Measurements from ENCODE around the gene CD9.

The CD9 gene

DNA sequence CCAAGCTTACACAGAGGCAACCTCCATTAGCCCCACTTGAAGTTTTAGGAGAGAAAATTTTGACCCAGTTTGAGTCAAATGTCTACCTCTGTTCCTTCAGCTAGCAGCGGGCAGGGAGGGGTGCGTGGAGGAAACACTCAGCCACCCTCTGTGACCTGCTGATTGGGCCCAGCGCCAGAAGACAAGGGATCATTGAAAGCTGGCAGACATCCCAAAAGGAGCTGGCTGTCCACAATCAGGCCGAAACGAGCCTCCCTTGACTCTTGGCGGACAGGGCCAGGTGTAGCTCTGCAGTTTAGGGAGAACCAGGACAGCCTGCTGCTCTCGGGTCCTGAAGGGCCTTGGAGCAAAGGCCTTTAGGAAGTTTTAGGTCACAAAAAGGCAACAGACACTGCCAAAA lies 41.3 kb downstream of the CD9 start:
- DNase-seq (ENCODE audit: low spot score), result no peak

DNA sequence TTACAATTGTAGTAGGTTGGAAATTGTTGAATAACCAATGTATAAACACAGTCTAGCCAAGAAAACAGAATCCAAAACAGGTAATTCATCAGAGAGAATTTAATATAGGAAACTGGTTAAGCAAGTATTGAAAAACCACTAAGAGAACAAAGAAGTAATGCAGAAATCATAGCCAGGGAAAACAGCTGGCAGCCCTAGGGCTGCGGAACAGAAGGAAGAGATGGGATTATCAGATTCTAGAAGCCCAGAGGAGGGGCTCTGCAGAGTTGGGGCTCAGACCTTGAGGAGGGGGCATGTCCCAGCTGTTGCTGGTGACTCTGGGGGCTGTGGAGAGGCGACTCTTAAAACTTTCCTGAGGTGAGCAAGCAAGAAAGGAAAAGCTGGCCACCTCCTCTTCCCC lies 49.4 kb downstream of the CD9 start:
- no peak for DNase-seq (ENCODE audit: low spot score)

DNA sequence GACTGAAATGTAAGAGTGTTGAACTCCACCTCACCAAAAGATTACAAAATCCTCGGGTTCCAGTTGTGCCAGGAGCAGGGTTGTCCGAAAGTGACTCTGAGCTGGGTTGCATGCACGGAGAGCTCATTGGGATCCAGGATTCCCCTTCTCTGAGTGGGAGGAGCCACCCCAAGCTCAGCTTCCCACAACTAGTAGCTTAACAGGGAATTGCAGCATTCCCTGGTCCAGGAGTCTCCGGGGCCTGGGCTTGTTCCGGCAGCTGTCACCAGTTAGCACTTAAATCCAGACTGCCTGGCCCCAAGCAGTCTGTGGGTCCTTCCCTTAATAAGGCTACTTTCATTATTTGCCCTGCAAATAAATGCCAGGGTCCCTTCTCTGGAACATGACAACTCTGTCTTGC lies 50.1 kb downstream of the CD9 start:
- DNase-seq (ENCODE audit: low spot score), result no peak

DNA sequence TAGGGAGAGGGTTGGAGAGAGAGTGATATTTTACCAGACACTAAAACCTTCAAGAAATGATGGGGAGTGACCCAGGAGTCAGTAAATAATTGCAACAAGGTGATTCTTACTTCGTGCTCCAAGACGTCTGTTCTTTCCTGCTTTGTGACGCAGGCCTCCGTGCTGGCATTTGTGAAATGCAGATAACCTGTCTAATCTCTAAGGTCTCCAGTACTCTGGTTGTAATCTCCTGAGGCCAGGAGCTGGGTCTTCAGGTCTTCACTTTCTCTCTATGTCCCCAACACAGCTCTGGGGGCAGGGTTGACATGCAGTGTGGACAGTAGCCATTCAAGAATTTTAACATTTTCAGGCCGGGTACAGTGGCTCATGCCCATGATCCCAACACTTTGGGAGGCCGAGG lies 53.1 kb downstream of the CD9 start:
- no peak for DNase-seq (ENCODE audit: low spot score)

DNA sequence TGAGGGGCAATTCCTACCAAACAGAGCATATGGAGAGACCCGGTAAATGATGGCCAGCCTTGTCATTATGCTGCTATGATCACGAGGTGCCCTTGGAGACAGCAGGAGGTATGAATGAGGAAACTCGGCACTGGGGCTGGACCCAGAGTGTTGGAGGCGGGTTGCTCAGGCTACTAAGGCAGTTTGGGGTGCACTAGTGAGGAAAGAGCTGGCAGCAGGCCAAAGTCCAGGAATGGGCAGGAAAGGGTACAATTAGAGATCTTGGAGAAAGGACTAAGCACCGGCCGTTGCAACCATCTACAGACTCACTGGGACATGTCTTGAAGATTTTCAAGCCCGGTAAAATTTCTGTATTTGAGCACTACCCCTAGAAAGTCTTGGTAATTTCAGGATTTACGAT lies 54.3 kb downstream of the CD9 start:
- no peak for DNase-seq (ENCODE audit: low spot score)

DNA sequence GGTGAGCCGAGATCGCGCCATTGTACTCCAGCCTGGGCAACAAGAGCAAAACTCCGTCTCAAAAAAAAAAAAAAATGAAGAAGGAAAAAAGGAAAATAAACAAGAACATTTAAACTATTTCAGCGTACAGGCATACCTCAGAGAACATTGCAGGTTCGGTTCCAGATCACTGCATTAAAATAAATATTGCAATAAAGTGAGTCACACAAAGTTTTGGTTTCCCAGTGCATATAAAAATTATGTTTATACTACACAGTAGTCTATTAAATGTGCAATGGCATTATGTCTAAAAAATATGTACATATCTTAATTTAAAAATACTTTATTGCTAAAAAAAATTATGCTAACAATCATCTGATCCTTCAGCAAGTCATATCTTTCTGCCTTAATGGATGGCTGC lies 56.8 kb downstream of the CD9 start:
- no peak for DNase-seq (ENCODE audit: low spot score)

DNA sequence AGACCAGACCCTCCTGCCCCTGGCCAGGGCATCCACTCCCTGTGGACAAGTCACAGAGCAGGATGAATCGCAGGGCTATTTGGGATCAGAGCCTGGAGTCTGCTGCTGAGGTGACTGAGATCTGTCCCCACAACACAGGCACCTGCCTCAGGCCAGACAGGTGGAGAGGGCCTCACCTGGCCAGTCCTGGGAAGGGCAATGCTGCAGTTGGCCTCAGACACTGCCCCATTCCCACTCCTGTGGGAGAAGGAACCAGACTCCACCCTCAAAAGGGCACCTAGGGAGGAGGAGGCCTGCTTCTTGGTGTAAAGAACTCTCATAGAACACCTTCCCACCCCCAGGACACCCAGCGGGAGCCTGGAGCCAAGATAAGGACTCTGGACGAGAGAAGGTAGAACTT lies 62.0 kb downstream of the CD9 start:
- DNase-seq (ENCODE audit: low spot score), result no peak

DNA sequence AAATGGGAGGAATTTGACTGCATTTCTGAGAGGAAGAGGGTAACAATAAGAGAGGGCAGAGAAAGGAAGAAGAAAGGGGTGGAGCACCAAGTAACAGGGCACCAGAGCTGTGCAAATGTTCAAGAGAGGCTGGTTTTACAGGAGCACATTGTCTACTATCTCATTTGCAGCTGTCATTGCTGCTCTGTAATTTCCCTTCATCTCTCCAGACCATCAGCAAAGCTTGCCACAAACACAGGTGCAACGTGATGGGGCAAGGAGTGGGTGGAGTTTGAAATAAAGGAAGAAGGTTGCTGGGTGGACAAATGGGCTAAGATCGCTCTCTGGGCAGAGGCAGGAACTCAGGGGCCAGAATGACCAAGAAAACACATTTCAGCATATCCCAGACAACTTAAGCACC lies 62.4 kb downstream of the CD9 start:
- no peak for DNase-seq (ENCODE audit: low spot score)

DNA sequence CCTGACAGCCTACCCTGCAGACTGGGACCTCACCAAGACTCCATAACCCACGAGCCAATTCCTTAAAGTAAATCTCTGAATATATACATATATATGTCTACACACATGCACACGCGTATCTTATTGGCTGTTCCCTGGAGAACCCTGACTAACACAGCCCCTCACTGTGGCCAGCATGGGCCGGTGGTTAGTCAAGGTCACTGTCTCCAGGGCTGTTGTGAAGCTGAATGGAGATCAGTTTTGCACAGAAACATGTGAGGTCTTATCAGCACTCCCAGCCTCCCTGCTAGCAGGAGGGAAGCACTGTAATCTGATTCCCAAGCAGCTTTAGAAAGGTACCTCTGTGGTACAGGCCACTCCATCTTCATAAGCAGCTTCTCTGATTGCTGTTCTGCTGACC lies 63.7 kb downstream of the CD9 start:
- DNase-seq (ENCODE audit: low spot score), result peak; percentile 64

DNA sequence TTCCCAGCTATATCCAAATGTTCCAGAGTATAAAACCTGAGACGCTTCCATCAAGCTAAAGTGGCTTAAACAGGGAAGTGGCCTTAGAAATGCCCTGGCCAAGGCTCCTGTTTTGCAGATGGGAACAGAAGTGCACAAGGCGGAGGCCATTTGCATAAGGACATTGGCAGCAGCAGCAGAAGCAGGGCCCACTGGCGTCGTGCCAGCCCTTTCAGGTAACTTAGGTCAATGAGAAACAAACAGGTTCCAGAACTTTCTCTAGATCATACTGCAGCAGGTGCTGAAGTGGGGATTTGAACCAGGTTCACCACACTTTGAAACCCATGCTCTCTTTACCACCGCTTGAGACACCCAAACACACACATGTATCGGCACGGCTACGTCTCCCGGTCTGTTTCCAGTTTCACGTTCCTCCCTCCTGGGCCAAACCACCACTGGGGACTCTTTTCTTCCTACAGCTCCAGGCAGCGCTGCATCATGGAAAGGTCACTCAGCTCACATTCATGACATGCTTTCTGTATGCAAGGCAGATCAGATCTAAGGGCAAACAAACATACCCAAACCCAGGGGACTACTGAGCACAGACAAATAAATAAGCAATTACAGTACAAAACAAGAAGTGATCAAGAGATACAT lies 64.3 kb downstream of the CD9 start:
- no peak for DNase-seq (ENCODE audit: low spot score)

DNA sequence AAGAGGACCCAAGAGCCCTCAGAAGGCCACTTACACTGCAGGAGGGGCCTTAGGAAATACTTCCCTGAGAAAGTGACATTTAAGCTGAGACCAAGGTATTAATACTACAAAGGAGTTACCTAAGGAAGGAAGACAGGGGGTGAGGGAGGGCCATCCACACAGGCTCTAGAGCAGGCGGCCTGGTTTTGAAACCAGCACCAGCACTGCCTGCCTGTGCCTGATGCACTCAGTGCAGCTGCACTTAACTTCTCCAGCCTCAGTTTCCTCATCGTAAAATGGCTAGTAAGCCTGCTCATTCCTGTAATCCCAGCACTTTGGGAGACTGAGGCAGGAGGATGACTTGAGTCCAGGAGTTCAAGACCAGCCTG lies 64.8 kb downstream of the CD9 start:
- DNase-seq (ENCODE audit: low spot score), result no peak

DNA sequence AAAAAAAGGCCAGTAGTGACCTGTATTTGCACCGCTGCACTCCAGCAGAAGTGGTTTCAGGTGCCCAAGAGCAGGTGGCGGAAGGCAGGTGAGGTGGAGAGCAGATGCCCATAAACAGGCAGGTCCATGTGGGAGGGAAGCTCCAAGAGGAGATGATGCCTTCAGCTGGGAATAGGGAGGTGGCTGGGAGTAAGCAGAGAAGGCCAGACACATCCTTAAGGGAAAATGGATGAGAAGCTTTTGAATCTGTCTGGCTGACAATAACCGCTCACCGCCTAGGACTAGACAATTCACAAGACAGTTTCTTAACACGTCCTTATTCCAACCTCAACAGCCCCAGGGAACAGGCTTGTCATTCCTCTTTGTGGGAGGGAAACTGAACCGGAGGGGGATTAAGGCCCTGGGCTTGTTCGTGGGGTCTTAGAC lies 66.4 kb downstream of the CD9 start:
- DNase-seq (ENCODE audit: low spot score), result no peak

DNA sequence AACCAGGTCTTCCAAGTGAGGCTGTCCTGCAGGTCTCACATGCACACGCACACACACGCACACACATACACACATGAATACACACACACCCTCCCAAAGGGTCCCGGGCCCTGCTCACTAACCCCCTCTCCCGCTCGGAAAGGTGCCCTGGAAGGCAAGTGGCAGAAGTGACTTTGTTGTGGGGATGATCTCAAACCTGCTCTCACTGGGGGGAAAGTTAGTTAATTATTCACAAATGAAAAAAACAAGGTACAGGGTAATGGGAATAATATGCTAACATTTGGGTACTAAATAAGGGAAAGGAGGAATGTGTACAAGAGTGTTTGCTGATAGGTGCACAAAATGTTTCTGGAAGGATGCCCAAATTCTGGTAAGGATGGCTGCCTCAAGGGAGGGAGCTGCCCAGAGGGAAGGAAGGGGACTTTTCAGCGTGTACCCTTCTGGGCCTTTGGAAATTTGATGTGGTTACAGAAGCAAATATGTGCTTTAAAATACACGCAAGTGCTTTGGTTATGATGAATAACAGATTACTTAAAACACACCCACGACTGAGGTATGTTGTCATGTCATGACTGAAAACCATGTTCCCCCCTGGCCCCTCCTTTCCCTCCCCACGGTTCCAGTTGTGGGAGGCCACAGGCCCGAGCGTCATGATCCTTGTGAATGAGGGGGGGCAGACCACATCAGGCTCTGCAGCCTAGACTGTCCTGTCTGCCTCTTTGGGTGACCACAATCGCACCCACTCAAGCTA lies 66.9 kb downstream of the CD9 start:
- no peak for DNase-seq (ENCODE audit: low spot score)

DNA sequence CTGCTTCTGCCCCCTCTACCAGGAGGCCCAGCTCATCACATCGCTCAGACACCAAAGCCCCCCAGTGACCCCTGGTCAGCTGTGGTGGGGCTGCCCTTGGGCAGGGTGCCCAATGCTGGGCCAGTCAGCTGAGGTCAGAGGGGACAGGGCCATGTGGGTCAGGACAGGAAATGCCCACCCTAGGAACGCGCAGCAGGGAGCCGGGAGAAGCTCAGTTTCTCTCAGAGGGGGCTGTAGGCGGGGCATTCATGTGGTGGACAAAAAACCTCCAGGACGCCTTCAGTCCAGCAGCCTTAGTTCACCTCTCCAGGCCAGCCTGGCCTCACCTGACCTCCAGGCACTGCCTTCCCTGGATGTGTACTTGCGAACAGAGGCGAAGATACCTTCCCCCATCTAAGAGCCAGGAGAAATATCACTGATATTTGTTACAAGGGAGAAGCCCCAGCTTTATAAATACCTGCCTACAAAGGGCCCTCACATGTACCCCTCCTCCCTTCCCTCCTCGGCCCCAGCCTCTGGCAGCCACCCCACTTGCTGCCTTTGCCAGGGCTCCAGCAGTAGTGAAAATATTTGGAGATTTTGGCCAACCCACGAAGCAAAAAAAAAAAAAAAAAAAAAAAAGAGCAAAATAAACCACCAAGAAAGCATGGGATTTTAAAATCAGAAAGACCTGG lies 68.4 kb downstream of the CD9 start:
- DNase-seq (ENCODE audit: low spot score), result no peak

DNA sequence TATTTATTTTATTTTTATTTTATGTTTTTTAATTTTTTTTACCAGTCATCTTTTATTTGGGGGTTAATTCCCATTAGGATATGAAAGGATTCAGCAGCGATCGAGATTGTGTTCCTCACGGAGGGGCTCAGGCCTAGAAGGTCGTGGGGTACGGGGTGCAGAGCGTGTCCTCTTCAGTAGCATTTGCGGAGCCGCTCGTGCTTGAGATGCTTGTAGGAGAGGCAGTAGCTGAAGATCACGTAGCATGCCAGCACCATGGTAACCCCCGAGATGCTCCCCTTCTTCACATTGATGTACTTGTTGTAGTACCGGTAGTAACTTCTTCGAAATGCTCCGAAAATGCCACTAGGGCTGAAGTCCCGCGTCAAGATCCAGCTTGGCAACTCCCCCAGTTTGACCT lies 69.8 kb downstream of the CD9 start:
- no peak for DNase-seq (ENCODE audit: low spot score)

DNA sequence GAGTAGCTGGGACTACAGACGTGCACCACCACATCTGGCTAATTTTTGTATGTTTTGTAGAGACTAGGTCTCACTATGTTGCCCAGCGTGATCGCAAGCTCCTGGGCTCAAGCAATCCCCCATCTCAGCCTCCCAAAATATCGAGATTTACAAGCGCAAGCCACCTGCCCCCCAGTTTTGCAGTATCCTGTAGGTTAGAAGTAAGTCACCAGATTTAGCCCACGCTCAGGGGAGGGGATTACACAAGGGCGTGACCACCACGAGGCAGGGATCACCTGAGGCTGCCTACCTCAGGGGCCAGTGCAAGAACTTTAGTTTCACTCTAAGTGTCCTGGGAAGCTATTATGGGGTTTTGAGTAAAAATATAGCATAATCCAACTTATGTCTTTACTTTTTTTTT lies 71.1 kb downstream of the CD9 start:
- no peak for DNase-seq (ENCODE audit: low spot score)

DNA sequence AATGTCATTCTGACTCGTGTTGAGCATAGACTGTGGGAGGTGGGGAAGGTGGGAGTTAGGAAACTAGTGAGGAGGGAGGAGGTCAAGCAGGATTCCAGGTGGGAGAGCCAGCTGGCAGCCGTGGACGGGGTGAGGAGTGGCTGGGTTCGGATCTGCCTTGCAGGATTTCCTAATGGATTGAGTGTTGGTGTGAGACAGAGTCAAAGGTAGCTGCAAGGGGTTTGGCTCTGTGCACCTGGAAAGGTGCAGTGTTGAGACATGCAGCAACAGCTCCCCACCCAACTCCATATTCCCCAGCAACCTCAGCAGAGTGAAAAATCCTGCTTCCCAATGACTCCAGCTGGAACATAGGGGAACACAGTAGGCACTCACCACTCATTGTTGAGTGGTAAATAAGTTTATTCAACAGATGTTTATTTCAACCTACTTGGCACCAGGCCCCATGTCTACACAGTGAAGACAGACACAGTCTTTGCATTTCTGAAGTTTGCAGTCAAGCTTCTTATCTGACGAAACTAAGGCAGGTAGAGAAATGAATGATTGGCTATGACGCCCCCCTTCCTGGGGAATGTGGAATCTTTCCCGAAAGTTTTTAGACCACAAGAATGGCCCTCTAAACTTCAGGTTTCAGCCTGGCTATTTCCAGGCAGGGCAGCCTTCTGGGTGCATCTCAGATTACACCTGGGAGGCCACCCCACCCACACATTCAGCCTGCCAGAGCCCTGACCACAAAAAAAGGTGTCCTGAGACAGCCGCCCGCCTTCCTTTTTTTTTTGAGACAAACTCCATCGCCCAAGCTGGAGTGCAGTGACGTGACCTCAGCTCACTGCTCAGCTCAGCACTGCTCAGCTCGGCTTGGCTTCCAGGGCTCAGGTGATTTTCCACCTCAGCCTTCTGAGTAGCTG lies 72.4 kb downstream of the CD9 start:
- no peak for DNase-seq (ENCODE audit: low spot score)

DNA sequence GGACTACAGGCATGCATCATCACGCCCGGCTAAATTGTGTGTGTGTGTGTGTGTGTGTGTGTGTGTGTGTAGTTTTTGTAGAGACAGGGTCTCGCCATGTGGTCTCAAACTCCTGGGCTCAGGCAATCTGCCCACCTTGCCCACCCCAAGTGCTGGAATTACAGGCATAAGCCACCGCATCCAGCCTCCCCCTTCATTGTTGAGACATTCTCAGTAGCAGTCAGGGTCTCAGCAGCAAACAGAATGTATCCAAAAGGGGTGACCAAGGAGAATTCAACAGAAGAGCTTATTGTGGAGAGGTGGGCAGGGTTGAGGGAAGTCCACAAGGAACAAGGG lies 73.0 kb downstream of the CD9 start:
- DNase-seq (ENCODE audit: low spot score), result no peak

DNA sequence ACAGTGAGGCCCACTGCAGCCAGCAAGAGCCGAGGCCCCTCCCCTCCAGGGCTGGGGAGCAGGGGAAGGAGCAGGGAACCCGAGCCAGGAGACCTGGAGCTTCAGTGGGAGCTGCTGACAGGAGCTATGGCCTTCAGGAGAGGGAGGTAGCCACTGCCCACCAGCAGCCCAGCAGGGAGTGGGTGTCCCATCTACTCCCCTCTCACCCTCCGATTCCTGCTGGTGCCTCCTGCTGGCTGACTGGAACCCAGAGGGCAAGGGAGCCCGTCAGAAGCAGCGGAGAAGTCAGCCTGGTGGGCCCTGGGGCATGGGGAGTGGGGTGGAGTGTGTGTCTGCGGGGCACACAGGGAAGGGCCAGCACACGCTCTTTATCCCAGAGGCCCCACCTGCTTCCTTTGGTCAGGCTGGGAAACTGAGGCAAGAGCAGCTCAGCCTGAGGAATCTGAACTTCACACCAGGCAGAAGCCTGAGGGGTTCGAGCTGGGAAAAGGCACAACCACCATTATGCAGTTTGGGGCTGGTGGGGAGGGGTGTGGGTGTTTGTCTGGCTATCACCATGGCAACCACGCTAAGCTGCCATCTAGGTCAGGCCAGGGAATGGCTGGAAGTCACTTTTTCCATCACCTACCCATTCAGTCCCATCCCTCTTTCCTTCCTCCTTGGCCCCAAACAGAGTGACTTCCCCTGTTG lies 73.5 kb downstream of the CD9 start:
- no peak for DNase-seq (ENCODE audit: low spot score)

DNA sequence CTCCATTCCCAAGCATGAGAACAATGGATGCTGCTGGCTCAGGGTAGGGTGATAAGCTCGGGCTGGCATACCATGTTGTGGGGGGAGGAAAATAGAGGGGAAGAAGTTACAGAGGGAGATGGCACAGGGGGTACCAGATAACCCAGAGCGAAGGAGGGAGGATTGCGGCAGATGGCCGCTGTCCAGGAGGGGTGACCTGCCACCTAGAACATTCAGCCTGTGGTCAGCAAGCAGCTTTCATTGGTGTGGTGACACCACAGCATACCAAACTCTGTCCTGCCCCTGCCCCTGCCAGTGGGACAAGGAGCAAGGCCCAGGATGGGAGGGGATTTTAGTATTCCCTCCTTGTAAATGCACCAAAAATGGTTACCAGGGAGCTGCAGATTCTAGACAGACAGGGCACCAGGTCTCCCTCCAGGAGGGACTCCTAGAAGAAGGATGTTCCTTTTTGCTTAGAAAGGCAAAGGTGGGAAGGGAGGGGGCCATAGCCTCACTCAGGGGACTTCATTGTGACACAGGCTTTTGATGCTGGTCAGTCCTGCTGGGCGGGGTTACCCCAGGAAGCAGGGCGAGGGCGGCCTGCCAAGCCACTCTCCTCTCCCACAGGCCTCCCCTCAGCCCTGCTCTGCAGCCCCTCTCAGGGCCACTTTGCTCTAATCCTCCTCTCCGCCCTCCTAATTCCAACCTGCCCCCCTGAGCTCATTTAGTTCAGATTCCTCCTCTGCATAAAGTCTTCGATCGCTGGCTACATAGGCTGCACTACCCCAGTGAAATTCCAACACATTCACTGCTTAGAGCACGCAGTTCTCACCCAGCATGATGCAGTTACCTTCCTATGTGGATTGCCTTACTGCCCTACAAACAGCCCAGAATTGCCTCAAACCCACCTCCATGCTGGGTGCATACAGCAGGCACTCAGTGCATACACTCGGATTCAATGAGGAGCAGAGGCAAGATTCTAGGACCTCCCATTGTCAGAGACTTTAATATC lies 74.3 kb downstream of the CD9 start:
- no peak for DNase-seq (ENCODE audit: low spot score)

All from HuH-7 (cell line).